ENCODE results near the gene LPIN1.

DNA sequence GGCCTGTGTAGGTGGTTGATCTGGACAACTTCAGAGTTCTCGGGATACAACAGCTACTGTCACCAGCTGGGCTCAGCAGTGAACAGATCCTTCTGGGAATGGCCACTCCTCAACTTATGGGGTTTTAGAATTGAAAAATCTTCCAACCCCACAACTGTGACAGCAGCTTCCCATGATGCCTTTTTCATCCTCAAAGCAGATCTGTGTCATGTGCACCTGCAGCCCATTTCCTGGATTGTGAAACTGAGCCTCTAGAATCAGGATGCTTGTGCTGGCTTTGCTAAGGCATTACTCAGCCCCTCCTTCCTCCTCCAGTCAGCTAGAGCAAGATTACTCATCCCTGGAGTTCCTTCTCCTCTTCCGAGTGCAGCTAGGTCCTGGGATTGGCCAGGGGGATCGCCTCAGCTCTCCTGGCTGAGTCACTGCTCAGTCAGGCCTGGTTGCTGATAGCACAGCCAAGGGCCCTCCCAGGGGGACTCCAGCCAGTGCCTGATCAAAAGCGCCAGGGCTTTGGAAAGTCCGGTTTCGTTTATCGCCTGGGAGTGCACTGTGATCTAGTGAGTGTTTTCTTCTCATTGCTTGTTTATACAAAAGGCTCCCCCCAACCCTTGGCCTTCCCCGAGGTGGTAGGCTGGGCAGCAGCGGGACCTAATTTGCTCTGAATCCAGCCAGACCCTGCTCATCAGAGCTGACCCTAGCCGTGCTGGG lies 2.4 kb upstream of the LPIN1 start:
- TF ChIP-seq, protein P1, sequence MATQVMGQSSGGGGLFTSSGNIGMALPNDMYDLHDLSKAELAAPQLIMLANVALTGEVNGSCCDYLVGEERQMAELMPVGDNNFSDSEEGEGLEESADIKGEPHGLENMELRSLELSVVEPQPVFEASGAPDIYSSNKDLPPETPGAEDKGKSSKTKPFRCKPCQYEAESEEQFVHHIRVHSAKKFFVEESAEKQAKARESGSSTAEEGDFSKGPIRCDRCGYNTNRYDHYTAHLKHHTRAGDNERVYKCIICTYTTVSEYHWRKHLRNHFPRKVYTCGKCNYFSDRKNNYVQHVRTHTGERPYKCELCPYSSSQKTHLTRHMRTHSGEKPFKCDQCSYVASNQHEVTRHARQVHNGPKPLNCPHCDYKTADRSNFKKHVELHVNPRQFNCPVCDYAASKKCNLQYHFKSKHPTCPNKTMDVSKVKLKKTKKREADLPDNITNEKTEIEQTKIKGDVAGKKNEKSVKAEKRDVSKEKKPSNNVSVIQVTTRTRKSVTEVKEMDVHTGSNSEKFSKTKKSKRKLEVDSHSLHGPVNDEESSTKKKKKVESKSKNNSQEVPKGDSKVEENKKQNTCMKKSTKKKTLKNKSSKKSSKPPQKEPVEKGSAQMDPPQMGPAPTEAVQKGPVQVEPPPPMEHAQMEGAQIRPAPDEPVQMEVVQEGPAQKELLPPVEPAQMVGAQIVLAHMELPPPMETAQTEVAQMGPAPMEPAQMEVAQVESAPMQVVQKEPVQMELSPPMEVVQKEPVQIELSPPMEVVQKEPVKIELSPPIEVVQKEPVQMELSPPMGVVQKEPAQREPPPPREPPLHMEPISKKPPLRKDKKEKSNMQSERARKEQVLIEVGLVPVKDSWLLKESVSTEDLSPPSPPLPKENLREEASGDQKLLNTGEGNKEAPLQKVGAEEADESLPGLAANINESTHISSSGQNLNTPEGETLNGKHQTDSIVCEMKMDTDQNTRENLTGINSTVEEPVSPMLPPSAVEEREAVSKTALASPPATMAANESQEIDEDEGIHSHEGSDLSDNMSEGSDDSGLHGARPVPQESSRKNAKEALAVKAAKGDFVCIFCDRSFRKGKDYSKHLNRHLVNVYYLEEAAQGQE (IDR thresholded peaks at IDR 0.05; ENCODE audit: insufficient read depth in 1 of 2, low read depth in 2 of 2, low read length in 2 of 2) = peak in 1 of 2 experiments; percentile 70; a peak in 2 of 4 replicates
- TF ChIP-seq TAF1 (IDR thresholded peaks at IDR 0.05; ENCODE audit: borderline replicate concordance, insufficient read depth, low read length) (peak; percentile 56; the same call in 1 of the 2 replicates), POLR2AphosphoS5 (IDR thresholded peaks at IDR 0.05; ENCODE audit: low read depth, low read length) (no peak)
